Breast epithelium (tissue), 3 donors: ENCODE measurements around the gene ZBTB45.

Experiments
- CTCF ChIP-seq, 3 donors: fragments of 450-650 bp; IDR thresholded peaks; one replicate each; pipeline ENCODE4 v1.5.1; 2016 to 2017; ENCODE audit warnings: antibody characterized with exemption in 3 of 3, mild to moderate bottlenecking in 3 of 3, moderate library complexity in 3 of 3
- POLR2A ChIP-seq: fragments of 450-650 bp; IDR thresholded peaks from one replicate; pipeline ENCODE4 v1.6.1; 2016; ENCODE audit warnings: antibody characterized with exemption, mild to moderate bottlenecking, moderate library complexity
- POLR2AphosphoS5 ChIP-seq, 3 donors: sonication (generic); formaldehyde crosslinking; IDR thresholded peaks; one replicate each; pipeline ENCODE4 v1.6.1; 2017; ENCODE audit warnings: antibody characterized with exemption in 3 of 3

- TF ChIP-seq CTCF (IDR thresholded peaks at IDR 0.05): peak in 1 of 3 donors; percentile 48
- TF ChIP-seq POLR2A: no peak
- TF ChIP-seq POLR2AphosphoS5 (IDR thresholded peaks at IDR 0.05): no peak
Measured at GRCh38 chr19:58518256-58519086, 1.1 kb downstream of the ZBTB45 start.
